GM12892 (cell line): ENCODE results near the gene CNTN5.

Experiments used
- POLR2A ChIP-seq: IDR thresholded peaks from 2 replicates; pipeline ENCODE4 v1.6.1; 2011; ENCODE audit warnings: low read depth, low read length, control low read depth
- POLR2AphosphoS5 ChIP-seq: IDR thresholded peaks from 2 replicates; pipeline ENCODE4 v1.6.1; 2011; ENCODE audit warnings: low read depth, low read length, control low read depth
- TAF1 ChIP-seq: IDR thresholded peaks from 2 replicates; pipeline ENCODE4 v1.6.1; 2011; ENCODE audit warnings: low read depth, mild to moderate bottlenecking, control low read depth, low read length, borderline replicate concordance

- TF ChIP-seq POLR2A: no peak
- no peak for TF ChIP-seq POLR2AphosphoS5
- TF ChIP-seq TAF1: no peak
Measured at GRCh38 chr11:100316952-100317351, 1296.2 kb downstream of the CNTN5 start.
